ENCODE measurements around the gene SELENOH. TPM values are rescaled to one million over a fixed set of nuclear protein-coding genes. Genes with fewer than 3 reads are reported as not detected.

SELENOH gene
- total RNA-seq, 4 donors from 2014 or later: 81.2 to 143 (median 97.0) TPM

- Histone ChIP-seq H3K4me1 (peaks cover 6 to 86% (median 27%) of the 10 kb centered on the region in 3 donors), H3K9me3 (no peaks in the 10 kb centered on the region), H3K27me3 (no peaks in the 10 kb centered on the region), H3K4me3 (no peak overlapping the region), H3K36me3 (peaks cover 4 to 37% of the 10 kb centered on the region in 2 donors), H3K27ac (peak overlapping the region; percentile 6 to 60 (median 50))
- peak; percentile 58 for ATAC-seq
- WGBS, 2 donors (ENCODE audit: low coverage in 1 of 2): 81 to 94% methylated on average over 4 to 7 of the region's 7 CpGs
- TF ChIP-seq, protein P1, sequence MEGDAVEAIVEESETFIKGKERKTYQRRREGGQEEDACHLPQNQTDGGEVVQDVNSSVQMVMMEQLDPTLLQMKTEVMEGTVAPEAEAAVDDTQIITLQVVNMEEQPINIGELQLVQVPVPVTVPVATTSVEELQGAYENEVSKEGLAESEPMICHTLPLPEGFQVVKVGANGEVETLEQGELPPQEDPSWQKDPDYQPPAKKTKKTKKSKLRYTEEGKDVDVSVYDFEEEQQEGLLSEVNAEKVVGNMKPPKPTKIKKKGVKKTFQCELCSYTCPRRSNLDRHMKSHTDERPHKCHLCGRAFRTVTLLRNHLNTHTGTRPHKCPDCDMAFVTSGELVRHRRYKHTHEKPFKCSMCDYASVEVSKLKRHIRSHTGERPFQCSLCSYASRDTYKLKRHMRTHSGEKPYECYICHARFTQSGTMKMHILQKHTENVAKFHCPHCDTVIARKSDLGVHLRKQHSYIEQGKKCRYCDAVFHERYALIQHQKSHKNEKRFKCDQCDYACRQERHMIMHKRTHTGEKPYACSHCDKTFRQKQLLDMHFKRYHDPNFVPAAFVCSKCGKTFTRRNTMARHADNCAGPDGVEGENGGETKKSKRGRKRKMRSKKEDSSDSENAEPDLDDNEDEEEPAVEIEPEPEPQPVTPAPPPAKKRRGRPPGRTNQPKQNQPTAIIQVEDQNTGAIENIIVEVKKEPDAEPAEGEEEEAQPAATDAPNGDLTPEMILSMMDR (IDR thresholded peaks at IDR 0.05): no peak
- TF ChIP-seq POLR2A (IDR thresholded peaks at IDR 0.05): no peak
- no peak for TF ChIP-seq POLR2AphosphoS5 (IDR thresholded peaks at IDR 0.05)
- no peak for TF ChIP-seq EP300 (IDR thresholded peaks at IDR 0.05)
These were observed 50.8 kb downstream of the SELENOH start for GRCh38 chr11:57792060-57792541.

- Histone ChIP-seq H3K4me1 (peaks cover 2 to 80% (median 22%) of the 10 kb centered on the region in 3 donors), H3K9me3 (no peaks in the 10 kb centered on the region), H3K4me3 (no peak overlapping the region), H3K27ac (peak overlapping the region in 3 of 4 donors; percentile 44 to 60 (median 57)), H3K27me3 (no peaks in the 10 kb centered on the region), H3K36me3 (peaks cover 4 to 45% of the 10 kb centered on the region in 2 donors)
- ATAC-seq: peak; percentile 50
- TF ChIP-seq, protein P1 (IDR thresholded peaks at IDR 0.05): no peak
- no peak for TF ChIP-seq POLR2AphosphoS5 (IDR thresholded peaks at IDR 0.05)
- no peak for TF ChIP-seq POLR2A (IDR thresholded peaks at IDR 0.05)
- TF ChIP-seq EP300 (IDR thresholded peaks at IDR 0.05): no peak
These were observed 51.6 kb downstream of the SELENOH start for GRCh38 chr11:57792870-57793269.

Small RNA genes lying within 50 kb of the gene (small RNA-seq; reads per million reads assigned to genes)
- gene AP001931.1 (0 reads per million in 4 donors), gene TMX2-CTNND1 (0 reads per million in 4 donors)

Other genes starting within 250 kb of the SELENOH start
- gene SLC43A1, start 225.8 kb upstream of the SELENOH start, total RNA-seq: 10 to 100 TPM; 14.8 to 36.6 (median 19.7) TPM
- gene TIMM10, start 210.7 kb upstream of the SELENOH start, total RNA-seq: 10 to 100 TPM; 23.5 to 29.0 (median 27.9) TPM
- not detected for gene SMTNL1, start 203.9 kb upstream of the SELENOH start, total RNA-seq
- 10 to 100 TPM; 15.3 to 34.6 (median 28.3) TPM for gene UBE2L6, start 173.8 kb upstream of the SELENOH start, total RNA-seq
- 100 to 1,000 TPM; 237 to 689 (median 443) TPM for gene SERPING1, start 143.8 kb upstream of the SELENOH start, total RNA-seq
- 1 to 10 TPM; 1.2 to 3.3 (median 1.5) TPM for gene YPEL4, start 91.6 kb upstream of the SELENOH start, total RNA-seq
- 10 to 100 TPM; 11.4 to 21.7 (median 16.6) TPM for gene CLP1, start 83.7 kb upstream of the SELENOH start, total RNA-seq
- gene ZDHHC5, start 73.4 kb upstream of the SELENOH start, total RNA-seq: 10 to 100 TPM; 34.3 to 52.1 (median 45.8) TPM
- 10 to 100 TPM; 10.4 to 15.5 (median 12.5) TPM for gene MED19, start 29.3 kb upstream of the SELENOH start, total RNA-seq
- gene TMX2, start 28.9 kb upstream of the SELENOH start, total RNA-seq: 10 to 100 TPM; 44.0 to 52.1 (median 50.0) TPM
- not detected for gene BTBD18, start 10.3 kb downstream of the SELENOH start, total RNA-seq
- gene CTNND1, start 20.3 kb downstream of the SELENOH start, total RNA-seq: 100 to 1,000 TPM in 1 of 4 donors, 10 to 100 TPM in 3; 87.6 to 123 (median 93.8) TPM

All from gastroesophageal sphincter (tissue), 4 donors.